Measurements from ENCODE around the gene RPL32. TPM values are rescaled to one million over a fixed set of nuclear protein-coding genes. Genes with fewer than 3 reads are reported as not detected.

The RPL32 gene
- polyA plus RNA-seq, 1 of the 3 experiments (the other 2 are of a cell fraction) = 2,311 TPM

- H3K9ac ChIP-seq = peak overlapping the region; percentile 48; the same call in 1 of the 2 replicates
Measured at GRCh38 chr3:12809435-12809834, 31.9 kb downstream of the RPL32 start.

DNA sequence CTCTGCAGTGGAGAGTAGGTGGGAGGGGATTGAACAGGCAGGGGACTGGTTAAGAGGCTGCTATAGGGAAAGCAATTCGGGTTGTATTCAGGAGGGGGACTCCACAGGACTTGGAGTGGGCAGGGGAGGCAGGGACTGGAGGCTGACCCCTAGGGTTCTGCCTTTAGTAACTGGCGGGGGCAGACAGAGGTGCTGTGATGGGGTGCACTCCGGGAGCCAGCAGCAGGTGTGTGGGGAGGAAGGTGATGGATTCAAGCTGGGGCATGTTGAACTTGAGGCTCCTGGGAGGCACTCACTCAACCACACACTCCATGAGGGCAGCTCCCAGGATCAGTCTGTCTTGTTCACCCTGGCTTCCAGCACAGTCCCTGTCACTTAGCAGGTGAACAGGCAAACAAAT, 32.4 kb downstream of the RPL32 start:
- Histone ChIP-seq H3K9ac (no peak overlapping the region), H3K4me1 (ENCODE audit: control insufficient read depth in 1 of 2, insufficient read depth in 2 of 2, low read depth in 1 of 2, low read length in 1 of 2) (peaks cover 6 to 15% of the 10 kb centered on the region in 2 experiments; a peak in 2 of 4 replicates), H3K79me2 (ENCODE audit: insufficient read depth) (no peaks in the 10 kb centered on the region), H3K9me3 (no peaks in the 10 kb centered on the region), H3F3A (replicated peaks; ENCODE audit: insufficient read depth) (no peaks in the 10 kb centered on the region), H3K4me2 (no peak overlapping the region), H3K36me3 (replicated peaks in 1 of 2; ENCODE audit: control insufficient read depth in 1 of 2, insufficient read depth in 2 of 2, low read length in 1 of 2) (no peaks in the 10 kb centered on the region), H3K27ac (ENCODE audit: low read depth in 2 of 2, low read length in 1 of 2) (no peak overlapping the region), H3K4me3 (ENCODE audit: low read depth in 2 of 2, low read length in 1 of 2) (no peak overlapping the region), H3K27me3 (ENCODE audit: insufficient read depth) (no peaks in the 10 kb centered on the region), H4K20me1 (ENCODE audit: insufficient read depth) (no peaks in the 10 kb centered on the region), H3K9me2 (no peaks in the 10 kb centered on the region), H2AFZ (ENCODE audit: low read depth) (no peak overlapping the region)
- no peak for DNase-seq
- TF ChIP-seq, protein P1, sequence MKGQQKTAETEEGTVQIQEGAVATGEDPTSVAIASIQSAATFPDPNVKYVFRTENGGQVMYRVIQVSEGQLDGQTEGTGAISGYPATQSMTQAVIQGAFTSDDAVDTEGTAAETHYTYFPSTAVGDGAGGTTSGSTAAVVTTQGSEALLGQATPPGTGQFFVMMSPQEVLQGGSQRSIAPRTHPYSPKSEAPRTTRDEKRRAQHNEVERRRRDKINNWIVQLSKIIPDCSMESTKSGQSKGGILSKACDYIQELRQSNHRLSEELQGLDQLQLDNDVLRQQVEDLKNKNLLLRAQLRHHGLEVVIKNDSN (IDR thresholded peaks at IDR 0.05; ENCODE audit: borderline replicate concordance, low read depth) = no peak
- TF ChIP-seq GATA2 (CRISPR knock-in tag; IDR thresholded peaks at IDR 0.05) = no peak
- TF ChIP-seq, protein P2, sequence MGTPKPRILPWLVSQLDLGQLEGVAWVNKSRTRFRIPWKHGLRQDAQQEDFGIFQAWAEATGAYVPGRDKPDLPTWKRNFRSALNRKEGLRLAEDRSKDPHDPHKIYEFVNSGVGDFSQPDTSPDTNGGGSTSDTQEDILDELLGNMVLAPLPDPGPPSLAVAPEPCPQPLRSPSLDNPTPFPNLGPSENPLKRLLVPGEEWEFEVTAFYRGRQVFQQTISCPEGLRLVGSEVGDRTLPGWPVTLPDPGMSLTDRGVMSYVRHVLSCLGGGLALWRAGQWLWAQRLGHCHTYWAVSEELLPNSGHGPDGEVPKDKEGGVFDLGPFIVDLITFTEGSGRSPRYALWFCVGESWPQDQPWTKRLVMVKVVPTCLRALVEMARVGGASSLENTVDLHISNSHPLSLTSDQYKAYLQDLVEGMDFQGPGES (IDR thresholded peaks at IDR 0.05; ENCODE audit: low read depth, low read length) = no peak
- no peak for TF ChIP-seq MEF2A (IDR thresholded peaks at IDR 0.05; ENCODE audit: borderline replicate concordance, low read depth)
- TF ChIP-seq FOXM1 (IDR thresholded peaks at IDR 0.05; ENCODE audit: low read depth) = no peak
- no peak for TF ChIP-seq USF2 (IDR thresholded peaks at IDR 0.05; ENCODE audit: borderline replicate concordance, low read depth, low read length)
- no peak for TF ChIP-seq NRF1 (IDR thresholded peaks at IDR 0.05; ENCODE audit: low read depth, low read length)
- no peak for TF ChIP-seq ELF1 (IDR thresholded peaks at IDR 0.05)
- 86% methylated on average over 3 of the region's 3 CpGs for WGBS (ENCODE audit: low lambda C conversion rate)
- CTCF ChIA-PET = interaction anchor here (0.6 to 2.7 kb wide), 5 partner anchors 13 to 102 kb away, joined by 3 to 29 read pairs (median 5); partner anchors contain the start of genes CAND2 and RPL32
- POLR2A ChIA-PET = no interaction called here

More at GRCh38 chr3:12809435-12809834, 31.9 kb downstream of the RPL32 start:
- Histone ChIP-seq H2AFZ (ENCODE audit: low read depth) (peak overlapping the region; percentile 76; the same call in 1 of the 2 replicates), H3F3A (replicated peaks; ENCODE audit: insufficient read depth) (no peaks in the 10 kb centered on the region), H3K4me1 (ENCODE audit: control insufficient read depth in 1 of 2, insufficient read depth in 2 of 2, low read depth in 1 of 2, low read length in 1 of 2) (peaks cover 6 to 15% of the 10 kb centered on the region in 2 experiments; a peak in 2 of 4 replicates), H3K79me2 (ENCODE audit: insufficient read depth) (no peaks in the 10 kb centered on the region), H3K9me3 (no peaks in the 10 kb centered on the region), H3K27ac (ENCODE audit: low read depth in 2 of 2, low read length in 1 of 2) (peak overlapping the region; percentile 4 to 84; a peak in 3 of 4 replicates), H3K9me2 (no peaks in the 10 kb centered on the region), H3K4me2 (peak overlapping the region; percentile 83), H4K20me1 (ENCODE audit: insufficient read depth) (no peaks in the 10 kb centered on the region), H3K27me3 (ENCODE audit: insufficient read depth) (no peaks in the 10 kb centered on the region), H3K36me3 (replicated peaks in 1 of 2; ENCODE audit: control insufficient read depth in 1 of 2, insufficient read depth in 2 of 2, low read length in 1 of 2) (no peaks in the 10 kb centered on the region), H3K4me3 (ENCODE audit: low read depth in 2 of 2, low read length in 1 of 2) (peak overlapping the region; percentile 57 to 71; a peak in 3 of 4 replicates)
- no peak for DNase-seq
- ChIA-PET CTCF (interaction anchor here (0.6 to 3.4 kb wide), 12 partner anchors 9 to 208 kb away, joined by 3 to 29 read pairs (median 5); partner anchors contain the start of genes CAND2 and RPL32), POLR2A (interaction anchor here (0.9 to 1.4 kb wide), 3 partner anchors 13 to 31 kb away, joined by 3 to 9 read pairs (median 6); partner anchors contain the start of gene CAND2)
- TF ChIP-seq, protein P1 (IDR thresholded peaks at IDR 0.05; ENCODE audit: borderline replicate concordance, low read depth) = no peak
- no peak for TF ChIP-seq ZBTB33 (IDR thresholded peaks at IDR 0.05; ENCODE audit: borderline replicate concordance, low read depth)
- TF ChIP-seq TCF12 (IDR thresholded peaks at IDR 0.05) = no peak
- no peak for TF ChIP-seq CHD2 (IDR thresholded peaks at IDR 0.05; ENCODE audit: low read length, partially characterized antibody)
- 95% methylated on average over 5 of the region's 5 CpGs for WGBS (ENCODE audit: low lambda C conversion rate)

Data from SK-N-SH (cell line).